GM19351 (cell line): ENCODE results near the gene ASAP2.
A peak's percentile ranks its signal among the peaks of the same experiment; 100 is the strongest.

Experiments
- ATAC-seq: cut with Tn5 transposase; IDR thresholded peaks from one replicate; pipeline ENCODE4 v1.9.1; 2021; ENCODE audit warnings: mild to moderate bottlenecking, moderate library complexity; ENCODE audit not compliant: unreplicated experiment

The ASAP2 gene

GRCh38 chr2:9179572-9180201, 26.9 kb upstream of the ASAP2 start:
- ATAC-seq: no peak

GRCh38 chr2:9184361-9184760, 22.3 kb upstream of the ASAP2 start:
- ATAC-seq: no peak

- ATAC-seq: no peak
Measured at GRCh38 chr2:9187620-9188214, 18.9 kb upstream of the ASAP2 start.

GRCh38 chr2:9188823-9189222, 17.8 kb upstream of the ASAP2 start:
- ATAC-seq: no peak

GRCh38 chr2:9189901-9190300, 16.7 kb upstream of the ASAP2 start:
- no peak for ATAC-seq

GRCh38 chr2:9191041-9191481, 15.6 kb upstream of the ASAP2 start:
- ATAC-seq: no peak

- no peak for ATAC-seq
Measured at GRCh38 chr2:9192712-9193111, 13.9 kb upstream of the ASAP2 start.

- no peak for ATAC-seq
Measured at GRCh38 chr2:9194352-9194751, 12.3 kb upstream of the ASAP2 start.

- ATAC-seq: no peak
Measured at GRCh38 chr2:9196637-9197036, 10.0 kb upstream of the ASAP2 start.

- ATAC-seq: no peak
Measured at GRCh38 chr2:9197916-9198315, 8.7 kb upstream of the ASAP2 start.

GRCh38 chr2:9199716-9200632, 6.6 kb upstream of the ASAP2 start:
- no peak for ATAC-seq

- ATAC-seq: no peak
Measured at GRCh38 chr2:9200633-9201015, 6.0 kb upstream of the ASAP2 start.

- ATAC-seq: no peak
Measured at GRCh38 chr2:9201185-9201891, 5.3 kb upstream of the ASAP2 start.

GRCh38 chr2:9203006-9203405, 3.6 kb upstream of the ASAP2 start:
- no peak for ATAC-seq

- no peak for ATAC-seq
Measured at GRCh38 chr2:9203876-9204275, 2.7 kb upstream of the ASAP2 start.

- ATAC-seq: no peak
Measured at GRCh38 chr2:9204939-9205338, 1.7 kb upstream of the ASAP2 start.

- no peak for ATAC-seq
Measured at GRCh38 chr2:9205486-9205885, 1.1 kb upstream of the ASAP2 start.

- ATAC-seq: peak; percentile 16
Measured at GRCh38 chr2:9206991-9207640, 504 bp downstream of the ASAP2 start.

GRCh38 chr2:9207641-9208311, 1.2 kb downstream of the ASAP2 start:
- no peak for ATAC-seq

- no peak for ATAC-seq
Measured at GRCh38 chr2:9208875-9209274, 2.3 kb downstream of the ASAP2 start.
